ENCODE results near the gene KRTAP19-1. TPM values are rescaled to one million over a fixed set of nuclear protein-coding genes. Genes with fewer than 3 reads are reported as not detected.
"Not testable (repeated sequence)": the region's sequence is repeated elsewhere in the genome, so short reads cannot be mapped to it uniquely, and the experiment has no call there.

The KRTAP19-1 gene
- not detected for total RNA-seq

DNA sequence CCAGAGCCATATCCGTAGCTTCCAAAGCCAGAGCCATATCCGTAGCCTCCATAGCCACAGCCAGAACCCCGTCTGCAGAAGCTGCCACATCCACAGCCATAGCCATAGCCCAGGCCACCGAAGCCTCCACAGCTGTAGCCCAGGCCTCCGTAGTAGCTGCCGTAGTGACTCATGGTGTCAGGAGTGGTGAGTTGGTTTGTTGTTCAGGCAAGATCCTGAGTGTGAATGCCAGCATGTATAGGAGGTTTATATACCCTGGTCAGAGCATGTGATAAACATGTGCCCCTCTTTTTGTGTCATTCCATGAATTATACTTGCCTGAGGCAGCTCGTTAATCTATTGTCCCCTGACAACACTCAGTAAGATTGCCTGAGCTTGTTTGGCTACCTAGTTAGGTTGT is at the start of gene KRTAP19-1:
Gene KRTAP19-1 (minus strand): TSS at position 223 of the 400 bp plus-strand sequence. CDS start 50 bp downstream, at position 173.
- TF ChIP-seq CTCF (IDR thresholded peaks at IDR 0.05), result no peak
- TF ChIP-seq POLR2A (IDR thresholded peaks at IDR 0.05), result no peak
- intact Hi-C loops (cut with DNase I), result no loop called here
- no peaks in the 10 kb centered on the region for H3K27me3 ChIP-seq
- WGBS, 2 donors, result 57 to 63% methylated on average over 5 to 7 of the region's 7 CpGs
- H3K27ac ChIP-seq, result no peak within 1 kb of the TSS
- DNase-seq, result no peak
- ATAC-seq, result no peak
- no peaks in the 10 kb centered on the region for H3K36me3 ChIP-seq (replicated peaks in 1 of 2; ENCODE audit: insufficient read depth in 1 of 2, low read depth in 2 of 2)
- no peaks in the 10 kb centered on the region for H3K4me1 ChIP-seq
- H3K9me3 ChIP-seq, result no peaks in the 10 kb centered on the region
- no peak within 1 kb of the TSS for H3K4me3 ChIP-seq

DNA sequence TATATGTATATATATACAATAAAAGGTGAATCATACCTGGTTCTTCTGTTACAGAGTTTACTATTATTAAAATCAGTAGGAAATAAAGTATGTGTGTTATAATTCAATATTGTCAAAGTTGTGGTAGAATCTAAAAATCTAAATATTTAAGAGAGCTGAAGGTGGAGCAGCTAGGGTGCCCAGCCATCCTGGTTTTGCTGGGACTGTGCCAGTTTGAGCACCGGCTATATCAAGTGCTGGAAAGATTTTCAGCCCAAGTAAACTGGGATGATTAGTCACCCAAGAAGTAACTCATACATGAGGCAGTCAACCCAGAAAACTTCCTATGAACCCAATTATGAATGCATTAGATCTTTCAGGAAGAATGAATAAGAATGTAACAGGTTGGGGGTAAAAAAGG is 38.7 kb upstream of the KRTAP19-1 start:
- ATAC-seq (no peak), DNase-seq (no peak)
- Histone ChIP-seq H3K27me3 (no peaks in the 10 kb centered on the region), H3K4me3 (no peak overlapping the region), H3K27ac (no peak overlapping the region), H3K36me3 (replicated peaks in 1 of 2; ENCODE audit: insufficient read depth in 1 of 2, low read depth in 2 of 2) (no peaks in the 10 kb centered on the region), H3K4me1 (no peaks in the 10 kb centered on the region), H3K9me3 (no peaks in the 10 kb centered on the region)
- 56 to 68% methylated on average over 1 of the region's 1 CpG for WGBS, 2 donors
- intact Hi-C loops (cut with DNase I), result no loop called here
- no peak for TF ChIP-seq POLR2A (IDR thresholded peaks at IDR 0.05)
- TF ChIP-seq CTCF (IDR thresholded peaks at IDR 0.05), result no peak

GRCh38 chr21:30515681-30516080 is 35.5 kb upstream of the KRTAP19-1 start:
- no peak for ATAC-seq
- no peak for DNase-seq
- Histone ChIP-seq H3K27me3 (no peaks in the 10 kb centered on the region), H3K9me3 (no peaks in the 10 kb centered on the region), H3K4me1 (no peaks in the 10 kb centered on the region), H3K4me3 (no peak overlapping the region), H3K36me3 (replicated peaks in 1 of 2; ENCODE audit: insufficient read depth in 1 of 2, low read depth in 2 of 2) (no peaks in the 10 kb centered on the region), H3K27ac (no peak overlapping the region)
- 67 to 71% methylated on average over 1 of the region's 1 CpG for WGBS, 2 donors
- TF ChIP-seq CTCF (IDR thresholded peaks at IDR 0.05), result no peak
- TF ChIP-seq POLR2A (IDR thresholded peaks at IDR 0.05), result no peak
- intact Hi-C loops (cut with DNase I), result no loop called here

DNA sequence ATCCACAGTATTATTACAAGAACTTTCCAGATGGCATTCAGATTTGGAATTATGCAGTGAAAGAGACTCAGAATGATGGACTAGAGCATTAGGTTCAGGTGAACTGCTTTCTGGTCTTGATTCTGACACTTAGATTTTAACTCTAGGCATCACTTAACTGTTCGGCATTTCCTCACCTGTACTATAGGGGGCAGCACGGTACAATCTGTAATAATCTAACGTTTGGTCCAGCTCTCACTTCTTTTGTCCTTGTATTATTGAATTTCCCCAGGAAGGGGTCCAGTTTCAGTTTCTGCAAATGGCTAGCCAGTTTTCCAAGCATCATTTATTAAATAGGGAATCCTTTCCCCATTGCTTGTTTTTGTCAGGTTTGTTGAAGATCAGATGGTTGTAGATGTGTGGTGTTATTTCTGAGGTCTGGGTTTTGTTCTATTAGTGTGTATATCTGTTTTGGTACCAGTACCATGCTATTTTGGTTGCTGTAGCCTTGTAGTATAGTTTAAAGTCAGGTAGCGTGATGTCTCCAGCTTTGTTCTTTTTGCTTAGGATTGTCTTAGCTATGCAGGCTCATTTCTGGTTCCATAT is 25.5 kb upstream of the KRTAP19-1 start:
- ATAC-seq, result not testable (repeated sequence)
- peak in 3 of 4 donors; percentile 13 to 49 (median 24) for DNase-seq

More for the DNA sequence above, 25.5 kb upstream of the KRTAP19-1 start:
- H3K27ac ChIP-seq; H3K27me3 ChIP-seq; H3K9me3 ChIP-seq; H3K4me1 ChIP-seq; intact Hi-C loops (cut with DNase I); H3K4me3 ChIP-seq; H3K36me3 ChIP-seq (replicated peaks in 1 of 2; ENCODE audit: insufficient read depth in 1 of 2, low read depth in 2 of 2): not testable (repeated sequence)
- WGBS, 2 donors, result 16 to 18% methylated on average over 4 of the region's 4 CpGs
- TF ChIP-seq CTCF (IDR thresholded peaks at IDR 0.05), result peak in 5 of 7 experiments; percentile 28 to 61 (median 46)
